GM06990 (cell line): ENCODE results near the gene EGFL8.

Experiments
- DNase-seq: peaks from one replicate; pipeline ENCODE4 v3.0.0-alpha.2; 2011; ENCODE audit not compliant: insufficient read length; ENCODE audit errors: extremely low read depth
- H3K27me3 ChIP-seq: replicated peaks from 2 replicates; pipeline ENCODE4 v1.6.0; 2011; ENCODE audit warnings: low read length; ENCODE audit not compliant: control insufficient read depth, insufficient read depth
- H3K36me3 ChIP-seq: 2 replicates; pipeline ENCODE4 v1.5.1; 2011; ENCODE audit warnings: low read length; ENCODE audit not compliant: control insufficient read depth, insufficient read depth
- H3K4me3 ChIP-seq: replicated peaks from 2 replicates; pipeline ENCODE4 v1.5.1; 2011; ENCODE audit warnings: low read depth, mild to moderate bottlenecking, control low read depth, low read length
- TF ChIP-seq, protein P1 (sequence below): IDR thresholded peaks from 2 replicates; pipeline ENCODE4 v1.5.1; 2011; ENCODE audit warnings: low read length, control low read depth, mild to moderate bottlenecking, inconsistent platforms; ENCODE audit not compliant: insufficient read depth, poor library complexity, severe bottlenecking

Gene EGFL8

GRCh38 chr6:32214126-32214525 lies 49.7 kb downstream of the EGFL8 start:
- H3K4me3 ChIP-seq, result no peak overlapping the region
- DNase-seq, result no peak
- TF ChIP-seq, protein P1, sequence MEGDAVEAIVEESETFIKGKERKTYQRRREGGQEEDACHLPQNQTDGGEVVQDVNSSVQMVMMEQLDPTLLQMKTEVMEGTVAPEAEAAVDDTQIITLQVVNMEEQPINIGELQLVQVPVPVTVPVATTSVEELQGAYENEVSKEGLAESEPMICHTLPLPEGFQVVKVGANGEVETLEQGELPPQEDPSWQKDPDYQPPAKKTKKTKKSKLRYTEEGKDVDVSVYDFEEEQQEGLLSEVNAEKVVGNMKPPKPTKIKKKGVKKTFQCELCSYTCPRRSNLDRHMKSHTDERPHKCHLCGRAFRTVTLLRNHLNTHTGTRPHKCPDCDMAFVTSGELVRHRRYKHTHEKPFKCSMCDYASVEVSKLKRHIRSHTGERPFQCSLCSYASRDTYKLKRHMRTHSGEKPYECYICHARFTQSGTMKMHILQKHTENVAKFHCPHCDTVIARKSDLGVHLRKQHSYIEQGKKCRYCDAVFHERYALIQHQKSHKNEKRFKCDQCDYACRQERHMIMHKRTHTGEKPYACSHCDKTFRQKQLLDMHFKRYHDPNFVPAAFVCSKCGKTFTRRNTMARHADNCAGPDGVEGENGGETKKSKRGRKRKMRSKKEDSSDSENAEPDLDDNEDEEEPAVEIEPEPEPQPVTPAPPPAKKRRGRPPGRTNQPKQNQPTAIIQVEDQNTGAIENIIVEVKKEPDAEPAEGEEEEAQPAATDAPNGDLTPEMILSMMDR, result no peak
- H3K27me3 ChIP-seq, result no peaks in the 10 kb centered on the region; the same call in none of the 2 replicates
- no peaks in the 10 kb centered on the region for H3K36me3 ChIP-seq

GRCh38 chr6:32215617-32216016 lies 51.2 kb downstream of the EGFL8 start:
- Histone ChIP-seq H3K27me3 (no peaks in the 10 kb centered on the region; the same call in none of the 2 replicates), H3K4me3 (no peak overlapping the region), H3K36me3 (no peaks in the 10 kb centered on the region)
- TF ChIP-seq, protein P1, result no peak
- DNase-seq, result no peak

DNA sequence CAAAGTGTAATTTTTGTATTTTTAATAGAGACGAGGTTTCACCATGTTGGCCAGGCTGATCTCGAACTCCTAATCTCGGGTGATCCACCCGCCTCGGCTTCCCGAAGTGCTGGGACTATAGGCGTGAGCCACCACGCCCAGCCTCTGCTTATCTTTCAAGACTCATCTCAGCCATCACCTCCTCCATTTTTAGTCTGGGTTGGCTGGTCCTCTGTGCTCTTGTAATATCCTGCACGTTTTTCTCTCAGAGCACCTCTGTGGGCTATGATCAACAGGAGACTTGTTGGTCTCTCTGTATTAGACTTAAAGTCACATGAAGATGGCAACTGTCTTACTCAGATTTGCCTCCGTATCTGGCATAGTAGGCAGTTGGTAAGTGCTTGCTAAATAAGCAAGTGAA lies 51.9 kb downstream of the EGFL8 start:
- H3K4me3 ChIP-seq, result no peak overlapping the region
- H3K27me3 ChIP-seq, result no peaks in the 10 kb centered on the region; the same call in none of the 2 replicates
- DNase-seq, result no peak
- TF ChIP-seq, protein P1, result no peak
- H3K36me3 ChIP-seq, result no peaks in the 10 kb centered on the region

DNA sequence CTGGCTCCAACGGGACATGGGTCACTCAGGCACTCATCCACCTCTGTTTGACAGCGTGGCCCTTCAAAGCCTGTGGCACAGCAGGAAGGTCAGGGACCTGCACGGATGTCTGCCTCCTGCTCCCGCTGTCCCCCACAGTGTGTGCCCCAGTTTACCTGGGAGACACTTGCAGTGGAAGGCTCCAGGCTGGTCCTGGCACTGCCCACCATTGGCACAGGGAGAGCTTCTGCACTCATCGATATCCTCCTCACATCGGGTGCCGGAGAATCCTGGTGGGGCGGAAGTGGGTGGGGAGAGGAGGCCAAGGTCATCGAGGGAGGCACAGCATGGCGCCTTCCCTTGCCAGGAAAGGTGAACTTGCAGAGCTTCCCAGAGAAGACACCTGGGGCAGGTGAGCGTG lies 52.6 kb downstream of the EGFL8 start:
- DNase-seq, result no peak
- TF ChIP-seq, protein P1, result no peak
- Histone ChIP-seq H3K27me3 (no peaks in the 10 kb centered on the region; the same call in none of the 2 replicates), H3K36me3 (no peaks in the 10 kb centered on the region), H3K4me3 (no peak overlapping the region)
